NCI-H2107 treated with DMSO at 0.1 percent for 48 hours (cell line): ENCODE results near the gene JCHAIN.
"Not testable (repeated sequence)": the region's sequence is repeated elsewhere in the genome, so short reads cannot be mapped to it uniquely, and the experiment has no call there.

Experiments used
- DNase-seq: peaks from one replicate; lab custom pipeline; 2025; ENCODE audit not compliant: unreplicated experiment; lab: John Stamatoyannopoulos, UW

The JCHAIN gene

DNA sequence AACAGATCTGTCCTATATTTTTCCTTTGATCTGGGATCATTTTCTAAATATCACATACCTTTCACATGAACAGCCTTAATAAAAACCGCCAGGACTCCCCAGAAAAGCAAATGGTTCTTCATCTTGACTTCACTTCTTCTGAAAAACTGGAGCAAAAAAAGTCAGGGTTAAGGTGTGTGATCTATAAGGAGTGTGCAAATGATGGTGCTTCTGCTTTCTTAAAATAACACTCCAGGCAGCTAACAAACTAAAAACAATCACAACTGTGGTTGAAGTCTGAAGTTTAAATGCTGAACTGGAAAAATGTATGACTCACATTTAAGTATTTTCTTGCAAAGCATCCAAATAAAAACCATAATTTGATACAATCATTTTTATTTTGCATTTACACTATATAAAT is at the start of gene JCHAIN:
Gene JCHAIN, minus strand, starts transcription at position 140 of the 400 bp plus-strand sequence. Its CDS starts 18 bp downstream, at position 122.
- DNase-seq: no peak

DNA sequence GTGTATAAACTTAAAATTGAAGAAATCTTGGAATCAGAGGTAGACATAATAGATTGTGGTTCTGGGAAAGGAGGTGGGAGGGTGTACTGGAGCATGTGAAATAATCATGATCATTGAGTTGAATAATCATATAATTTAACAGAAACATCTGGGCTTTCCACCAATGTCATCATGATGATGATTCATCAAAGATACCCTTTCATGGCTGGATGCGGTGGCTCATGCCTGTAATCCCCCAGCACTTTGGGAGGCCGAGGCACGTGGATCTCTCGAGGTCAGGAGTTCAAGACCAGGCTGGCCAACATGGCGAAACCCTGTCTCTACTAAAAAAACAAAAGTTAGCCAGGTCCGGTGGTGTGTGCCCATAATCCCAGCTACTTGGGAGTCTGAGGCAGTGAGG is 48.8 kb upstream of the JCHAIN start:
- DNase-seq: no peak

DNA sequence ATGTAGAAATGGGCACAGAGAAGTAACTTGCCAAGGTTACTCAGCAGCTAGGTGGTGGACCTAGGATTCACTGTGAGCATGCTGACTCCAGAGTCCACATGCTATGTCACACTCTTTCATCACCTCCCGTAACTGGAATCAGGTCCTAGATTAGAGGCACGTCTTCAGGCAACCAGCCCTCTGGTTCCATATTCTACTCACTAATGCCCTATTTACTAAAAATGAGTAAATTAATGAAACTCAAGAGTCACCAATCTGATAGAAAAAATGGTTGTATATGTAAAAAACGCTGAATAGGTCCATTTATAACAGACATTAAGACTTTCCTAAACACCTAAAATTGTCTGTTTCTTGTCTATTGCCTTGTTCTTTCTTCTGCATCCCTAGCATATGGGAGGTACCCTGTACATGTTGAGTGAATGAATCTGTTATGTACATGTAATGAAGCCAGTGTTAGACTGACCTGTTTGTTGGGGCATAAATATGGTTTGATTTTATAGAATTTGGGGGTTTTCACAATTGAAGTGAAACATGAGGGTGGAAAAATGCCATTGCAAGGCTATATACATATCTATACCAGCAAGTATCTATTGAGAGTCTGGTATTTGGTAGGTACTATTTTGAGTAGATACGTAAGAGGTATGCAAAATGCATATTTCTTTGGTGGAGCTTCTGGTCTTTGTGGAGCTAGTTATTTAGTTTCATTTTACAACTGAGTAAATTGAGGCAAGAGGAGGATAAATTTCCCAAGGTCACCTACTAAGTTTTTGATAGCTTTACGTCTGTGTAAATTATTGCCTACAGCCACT is 48.0 kb upstream of the JCHAIN start:
- no peak for DNase-seq

DNA sequence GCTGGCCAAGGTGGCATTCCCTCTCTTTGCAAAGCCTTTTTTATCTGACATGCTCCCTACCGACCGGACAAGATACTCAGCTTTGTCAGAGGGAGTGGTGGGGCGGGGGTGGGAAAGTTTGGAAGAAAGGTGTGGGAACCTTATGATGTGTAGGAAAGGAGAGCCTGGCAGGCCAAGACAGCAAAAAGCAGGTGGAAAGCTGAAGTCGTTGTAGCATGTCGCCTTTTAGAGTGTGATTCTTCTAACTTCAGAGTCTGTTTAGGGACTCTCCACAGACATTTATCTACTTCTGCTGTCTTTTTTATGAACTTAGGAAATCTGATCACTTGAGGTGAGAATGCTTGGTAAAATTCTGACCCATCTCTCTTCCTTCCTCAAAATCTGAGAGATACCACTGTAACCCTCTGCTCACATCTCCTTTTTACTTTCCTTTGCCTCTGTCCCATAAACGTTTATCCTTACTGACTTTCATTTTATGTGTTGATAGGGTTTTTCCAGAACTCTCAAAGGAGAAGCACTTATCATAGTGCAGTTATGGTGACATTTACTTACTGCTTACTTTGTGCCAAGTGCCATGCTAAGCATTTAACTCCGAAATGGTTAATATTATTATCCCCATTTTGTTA is 47.3 kb upstream of the JCHAIN start:
- DNase-seq: no peak

DNA sequence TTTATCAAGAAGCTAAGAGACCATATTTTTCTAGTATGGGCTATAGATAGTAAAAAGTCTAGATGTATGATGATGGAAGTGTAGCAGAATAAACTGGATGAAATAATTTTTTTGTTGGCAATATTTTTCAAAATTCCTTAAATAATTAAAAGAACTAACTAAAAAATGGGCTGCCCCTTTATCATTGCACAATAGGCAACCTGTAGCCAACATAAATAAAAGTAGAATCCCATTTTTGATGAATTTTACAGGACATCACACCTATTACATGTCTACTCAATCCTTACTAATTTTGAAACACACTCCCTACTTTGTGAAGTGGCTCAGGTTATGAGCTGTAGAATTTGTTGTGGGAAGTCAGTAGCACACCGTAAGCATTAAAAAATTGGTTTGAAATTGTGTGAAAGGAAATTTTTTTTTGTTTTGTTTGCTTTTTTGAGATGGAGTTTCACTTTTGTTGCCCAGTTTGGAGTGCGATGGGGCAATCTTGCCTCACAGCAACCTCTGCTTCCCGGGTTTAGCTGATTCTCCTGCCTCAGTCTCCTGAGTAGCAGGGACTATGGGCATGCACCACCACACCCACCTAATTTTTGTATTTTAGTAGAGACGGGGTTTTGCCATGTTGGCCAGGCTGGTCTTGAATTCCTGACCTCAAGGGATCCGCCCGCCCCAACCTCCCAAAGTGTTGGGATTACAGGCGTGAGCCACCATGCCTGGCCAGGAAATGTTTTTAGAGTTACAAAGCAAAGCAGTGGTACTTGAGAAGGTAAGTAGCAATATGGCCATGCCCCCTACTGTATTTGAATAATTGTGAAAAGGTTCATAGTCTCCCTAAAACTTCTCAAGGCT is 46.5 kb upstream of the JCHAIN start:
- DNase-seq: no peak

DNA sequence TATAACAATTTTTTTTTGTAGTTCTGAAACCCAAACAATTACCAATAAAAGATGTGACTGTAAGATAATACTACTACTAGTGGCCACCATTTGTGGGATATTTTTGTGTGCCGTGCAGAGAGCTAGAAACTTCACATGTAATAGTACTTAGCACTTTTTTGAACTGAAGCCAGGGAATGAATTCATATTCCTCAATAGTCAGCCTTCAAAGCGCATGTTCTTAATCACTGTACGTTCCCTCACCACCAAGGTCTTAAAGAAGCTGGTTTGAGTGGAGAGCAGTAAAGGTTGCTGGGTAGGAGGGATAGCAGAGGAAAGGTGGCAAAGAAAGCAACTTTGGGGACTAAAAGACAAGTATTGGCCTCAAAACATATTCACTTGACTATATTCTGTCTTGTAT is 45.8 kb upstream of the JCHAIN start:
- DNase-seq: no peak

DNA sequence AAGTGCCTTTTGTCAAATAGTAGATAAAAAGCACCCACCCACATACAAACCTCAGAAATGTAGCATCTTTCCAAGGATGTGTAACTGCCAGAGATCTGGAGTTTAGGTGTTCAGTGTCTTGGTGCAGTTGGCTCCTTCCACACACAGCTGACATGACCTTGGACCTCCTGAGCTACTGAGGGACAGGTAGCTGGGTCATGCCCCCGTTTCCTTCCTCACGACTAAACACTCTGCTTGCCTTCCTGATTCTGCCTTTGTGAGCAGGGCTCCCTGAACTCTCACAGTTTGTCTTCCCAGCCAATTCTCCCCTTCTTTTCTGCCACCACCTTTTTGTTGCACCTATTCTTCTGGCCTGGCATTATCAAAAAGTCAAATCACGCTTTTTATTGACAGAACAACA is 45.3 kb upstream of the JCHAIN start:
- no peak for DNase-seq

DNA sequence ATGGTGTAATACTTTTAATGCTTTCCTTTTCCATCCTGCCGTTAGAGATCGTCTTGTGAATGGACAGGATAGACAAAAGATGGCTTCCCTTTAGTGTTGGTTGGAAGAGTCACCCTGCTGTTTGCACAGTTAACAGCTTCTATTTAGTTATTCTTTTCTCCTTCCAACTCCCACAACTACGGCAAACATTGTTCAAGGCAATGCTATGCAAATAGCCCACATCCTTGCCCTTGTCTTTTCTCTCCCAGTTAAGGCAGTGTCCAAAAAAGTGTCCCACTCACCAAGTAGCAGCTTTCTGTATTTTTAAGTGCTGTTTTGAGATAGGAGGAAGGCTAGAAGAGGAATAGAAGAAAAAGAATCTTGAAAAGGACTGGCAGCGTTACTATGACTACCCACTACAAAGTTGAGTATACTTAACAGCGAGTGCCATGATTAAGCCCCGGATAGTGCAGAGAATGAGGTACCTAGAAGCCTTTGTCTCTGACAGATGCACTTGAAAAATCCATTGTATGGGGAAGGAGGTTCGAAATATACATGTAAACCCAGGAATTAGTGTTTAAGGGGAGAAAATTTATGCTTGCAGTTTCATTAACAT is 43.4 kb upstream of the JCHAIN start:
- peak; percentile 40 for DNase-seq

DNA sequence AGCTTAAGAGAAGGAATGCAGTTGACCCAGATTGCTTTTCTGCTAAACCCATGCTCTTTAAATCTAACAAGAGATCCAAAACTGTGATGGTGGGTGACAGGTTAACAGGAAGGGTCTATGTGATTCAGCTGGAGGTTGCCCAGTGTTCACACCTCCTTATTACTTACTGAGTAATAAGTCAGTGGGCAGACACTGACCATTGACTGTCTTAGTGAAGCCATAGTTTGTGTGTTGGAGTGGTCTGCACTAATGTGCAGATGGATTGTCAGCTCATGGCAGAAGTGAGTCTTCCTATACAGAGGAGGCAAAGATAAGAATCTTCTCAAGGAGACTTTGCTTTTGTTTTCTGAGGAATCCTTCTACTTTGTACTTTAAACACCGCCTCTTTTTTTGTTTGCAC is 40.2 kb upstream of the JCHAIN start:
- no peak for DNase-seq

DNA sequence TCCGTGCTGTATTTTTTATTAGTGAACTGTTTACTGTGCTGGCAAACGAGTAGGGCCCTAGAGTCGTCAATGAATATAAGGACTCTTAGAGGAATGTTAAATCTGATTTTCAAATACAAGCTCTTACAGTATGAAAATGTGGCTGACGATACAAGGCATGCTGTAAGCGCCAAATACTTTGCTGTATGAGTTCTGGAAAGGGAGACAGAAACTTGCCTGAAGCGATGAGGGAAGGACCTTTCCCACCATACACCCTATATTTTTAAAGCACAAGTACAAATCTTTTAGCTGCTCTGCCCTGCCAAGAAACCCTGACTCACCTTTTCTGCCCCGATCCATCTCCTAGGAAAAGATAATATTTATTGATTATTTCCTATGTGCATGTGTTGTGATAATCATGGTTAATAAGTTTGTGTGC is 39.7 kb upstream of the JCHAIN start:
- DNase-seq: no peak

DNA sequence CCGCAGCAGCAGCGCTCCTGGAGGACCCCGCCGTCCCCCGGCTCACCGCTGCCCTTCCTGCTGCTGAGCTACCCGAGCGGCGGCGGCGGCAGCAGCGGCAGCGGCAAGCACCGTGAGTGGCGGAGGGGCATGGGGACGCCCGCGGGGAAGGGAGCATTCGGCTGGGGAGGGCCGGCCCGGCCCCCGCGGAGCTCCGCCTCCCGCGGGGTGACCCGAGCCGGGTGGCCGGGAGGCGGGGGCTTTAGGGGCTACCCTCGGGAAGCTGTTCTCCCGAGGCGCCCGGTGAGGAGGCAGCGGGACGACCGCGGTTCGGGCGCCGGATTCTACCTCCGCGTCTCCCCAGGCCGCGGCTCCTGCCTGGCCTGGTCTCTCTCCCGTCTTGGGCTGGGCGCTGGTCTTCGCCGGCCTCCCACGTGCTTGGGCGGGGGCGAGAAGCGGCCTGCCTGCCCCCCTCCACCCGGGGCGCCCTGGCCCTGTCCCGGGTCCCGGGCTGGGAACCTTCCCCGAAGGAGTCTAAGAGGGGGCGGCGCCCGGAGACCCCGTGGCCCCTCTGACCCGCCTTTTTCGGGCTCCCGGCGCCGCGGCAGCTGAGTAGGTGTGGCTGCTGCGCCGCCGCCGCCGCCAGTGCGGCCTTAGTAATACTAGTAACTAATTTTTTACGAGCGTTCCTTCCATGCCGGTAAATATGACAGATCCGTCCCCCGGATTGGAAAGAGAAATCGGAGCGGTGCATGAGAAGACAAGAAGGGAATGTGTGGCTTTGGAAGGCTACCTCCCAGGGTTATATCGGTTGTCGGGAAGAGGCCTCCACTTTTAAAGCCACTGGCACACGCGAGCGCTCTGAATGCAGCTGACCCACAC is 39.1 kb upstream of the JCHAIN start:
- DNase-seq: no peak

DNA sequence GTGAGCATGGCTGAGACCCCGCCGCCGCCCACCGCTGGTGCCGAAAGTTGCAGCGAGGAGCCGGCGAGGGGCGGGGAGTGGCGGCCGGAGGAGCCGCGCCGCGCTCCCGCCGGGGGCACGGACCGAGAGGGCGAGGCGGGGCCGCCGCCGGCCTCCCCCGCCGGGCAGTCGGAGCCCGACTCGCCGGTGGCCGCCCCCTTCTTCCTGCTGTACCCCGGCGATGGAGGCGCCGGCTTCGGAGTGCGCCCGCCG is 38.5 kb upstream of the JCHAIN start:
- no peak for DNase-seq

DNA sequence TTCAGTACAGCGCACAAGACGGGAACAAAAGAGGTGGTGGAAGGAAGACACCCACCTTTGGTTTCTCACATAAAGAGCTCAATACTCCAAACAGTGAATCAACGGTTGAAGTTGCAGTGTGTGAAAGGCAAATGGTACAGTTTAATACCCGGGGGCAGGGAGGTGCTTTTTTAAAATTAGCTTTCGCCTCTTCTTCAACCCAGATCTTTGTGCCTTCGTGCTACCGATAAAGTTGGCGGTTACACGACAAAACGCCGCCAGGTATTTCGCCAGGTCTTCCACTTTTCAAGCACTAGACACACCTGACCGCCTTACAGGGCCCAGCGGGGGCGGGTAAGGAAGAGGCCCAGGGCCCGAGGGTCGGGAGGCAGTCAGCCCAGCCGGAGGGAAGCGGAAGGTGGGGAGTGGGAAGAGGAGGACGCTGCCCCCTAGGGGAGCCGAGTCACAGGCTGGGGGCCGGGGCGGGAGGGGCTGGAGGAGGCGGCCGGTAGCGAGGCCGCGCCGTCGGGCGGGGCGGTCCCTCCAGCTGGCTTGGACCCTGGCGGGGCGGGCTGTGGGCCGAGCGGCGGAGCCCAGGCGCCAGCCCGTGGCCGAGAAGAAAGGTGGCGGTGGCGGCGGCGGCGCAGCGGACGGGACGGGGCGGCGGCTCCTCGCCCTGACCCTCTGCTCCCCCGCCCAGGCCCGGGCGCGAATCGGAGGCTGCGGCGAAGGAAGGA is 38.1 kb upstream of the JCHAIN start:
- DNase-seq: peak; percentile 78

DNA sequence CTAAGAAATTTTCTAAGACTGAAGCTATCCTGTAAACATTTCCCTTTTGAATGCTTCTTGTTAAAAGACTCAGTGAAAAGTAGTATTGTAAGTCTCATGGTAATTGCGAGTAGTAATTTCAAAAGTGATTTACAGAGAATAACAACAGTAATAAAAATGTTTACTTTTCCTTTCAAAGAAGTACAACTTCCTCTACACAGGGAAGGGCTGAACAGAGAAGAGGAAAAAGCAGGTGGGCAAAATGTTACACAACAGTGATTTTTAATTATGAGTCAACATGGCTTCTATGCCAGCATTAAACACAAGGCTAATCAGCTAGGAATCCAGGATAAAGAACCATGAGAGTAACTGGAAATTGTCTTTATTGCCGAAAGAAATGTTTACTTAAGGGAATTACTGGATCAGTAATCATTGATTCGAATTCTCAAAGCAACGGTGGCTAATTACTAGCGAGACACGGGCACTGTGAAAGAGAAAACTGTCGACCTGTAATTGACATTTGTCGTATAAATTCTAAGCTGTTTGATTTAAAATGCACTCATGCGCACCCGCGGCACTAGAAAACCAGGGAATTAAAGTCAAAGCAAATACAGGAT is 37.4 kb upstream of the JCHAIN start:
- peak; percentile 78 for DNase-seq

DNA sequence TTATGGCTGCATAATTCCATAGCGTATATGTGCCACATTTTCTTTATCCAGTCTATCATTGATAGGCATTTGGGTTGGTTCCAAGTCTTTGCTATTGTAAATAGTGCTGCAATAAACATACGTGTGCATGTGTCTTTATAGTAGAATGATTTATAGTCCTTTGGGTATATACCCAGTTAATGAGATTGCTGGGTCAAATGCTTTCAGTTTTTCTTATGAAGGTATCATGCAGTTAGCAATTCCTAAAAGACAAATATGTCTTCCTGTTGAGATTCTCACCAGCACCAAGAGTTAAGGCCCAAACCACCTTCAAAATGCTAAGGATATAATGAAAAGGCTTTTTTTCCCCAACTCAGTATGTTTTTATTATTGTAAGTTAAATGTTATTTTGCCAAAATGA is 36.3 kb upstream of the JCHAIN start:
- DNase-seq: not testable (repeated sequence)

DNA sequence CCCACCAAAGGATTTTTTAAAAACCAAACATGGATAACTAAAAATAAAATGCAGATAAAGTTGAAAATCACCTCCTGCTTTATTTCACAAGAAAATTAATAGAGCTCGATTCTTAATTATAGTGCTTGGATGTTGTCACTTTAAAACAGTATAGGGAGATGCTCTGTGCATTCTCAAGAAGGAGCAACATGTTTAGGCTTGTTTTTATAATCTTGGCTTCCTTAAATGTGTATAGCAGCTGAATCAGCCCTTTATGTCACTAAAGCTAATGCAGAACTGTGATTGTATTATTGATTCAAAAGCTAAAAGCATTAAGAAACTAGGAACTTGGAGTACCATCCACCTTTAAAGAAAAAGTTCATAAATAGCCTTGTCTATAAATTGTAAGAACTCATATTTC is 35.0 kb upstream of the JCHAIN start:
- DNase-seq: no peak

DNA sequence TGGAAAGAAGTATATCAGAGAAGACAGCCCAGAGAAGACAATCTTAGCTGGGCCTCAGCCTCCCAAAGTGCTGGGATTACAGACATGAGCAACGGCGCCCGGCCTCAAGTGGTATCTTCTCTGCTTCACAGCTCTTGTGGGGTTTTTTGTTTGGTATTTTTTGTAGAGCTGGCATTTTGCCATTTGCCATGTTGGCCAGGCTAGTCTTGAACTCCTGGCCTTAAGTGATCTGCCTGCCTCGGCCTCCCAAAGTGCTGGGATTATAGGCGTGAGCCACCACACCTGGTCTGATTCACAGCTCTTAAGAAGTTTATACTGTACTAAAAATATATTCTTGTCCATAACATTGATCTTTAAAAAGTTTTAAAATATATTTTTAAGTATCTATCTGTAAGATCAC is 34.4 kb upstream of the JCHAIN start:
- no peak for DNase-seq

DNA sequence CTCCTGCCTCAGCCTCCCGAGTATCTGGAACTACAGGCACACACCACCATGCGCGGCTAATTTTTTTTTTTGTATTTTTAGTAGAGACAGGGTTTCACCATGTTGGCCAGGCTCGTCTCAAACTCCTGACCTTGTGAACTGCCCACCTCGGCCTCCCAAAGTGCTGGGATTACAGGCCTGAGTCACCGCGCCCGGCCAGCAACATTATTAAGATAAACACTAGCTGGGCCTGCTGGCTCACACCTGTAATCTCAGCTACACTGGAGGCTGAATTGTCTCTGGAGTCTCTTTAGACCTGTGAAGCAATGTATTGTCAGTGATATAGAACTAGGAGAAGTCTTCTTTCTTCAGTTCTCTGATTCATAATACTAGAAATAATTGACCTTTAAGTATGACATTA is 32.1 kb upstream of the JCHAIN start:
- not testable (repeated sequence) for DNase-seq

DNA sequence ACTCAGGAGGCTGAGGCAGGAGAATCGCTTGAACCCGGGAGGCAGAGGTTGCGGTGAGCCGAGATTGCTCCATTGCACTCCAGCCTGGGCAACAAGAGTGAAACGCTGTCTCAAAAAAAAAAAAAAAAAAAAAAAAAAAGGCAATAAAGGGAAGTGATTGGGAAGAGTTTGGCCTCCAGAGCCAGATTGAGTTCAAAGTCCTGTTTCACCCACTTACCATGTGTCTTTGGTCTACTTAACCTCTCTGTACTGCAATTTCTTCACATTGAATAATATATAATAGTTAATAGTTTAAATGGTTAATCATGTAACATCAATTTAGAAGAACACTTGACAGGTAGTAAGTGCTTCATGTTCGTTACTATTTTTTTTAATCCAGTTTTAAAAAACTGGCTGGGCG is 28.3 kb upstream of the JCHAIN start:
- not testable (repeated sequence) for DNase-seq

DNA sequence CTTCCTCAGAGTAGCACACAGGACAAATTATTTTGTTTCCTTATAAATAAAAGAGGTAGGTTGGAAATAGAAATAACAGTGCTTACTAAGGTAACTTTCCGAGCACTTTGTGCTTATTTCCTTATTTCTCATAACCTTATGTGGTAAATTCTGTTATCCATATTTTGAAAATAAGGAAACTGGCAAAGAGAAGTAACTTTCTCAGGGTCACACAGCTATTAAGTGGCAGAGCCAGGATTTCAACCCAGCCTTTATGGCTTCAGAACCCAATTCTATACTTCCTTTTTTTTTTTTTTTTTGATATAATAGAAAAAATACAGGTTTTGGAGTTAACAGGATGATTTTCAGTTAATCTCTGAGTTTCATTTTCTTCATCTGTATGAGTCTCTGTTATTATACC is 25.4 kb upstream of the JCHAIN start:
- DNase-seq: no peak
